GM12865 (cell line): ENCODE results near the gene HTR3B.

Source experiments
- DNase-seq: peaks from one replicate; pipeline ENCODE4 v3.0.0; 2010; ENCODE audit warnings: low read depth
- H3K4me3 ChIP-seq: 2 replicates; pipeline ENCODE4 v1.5.1; 2011; ENCODE audit warnings: mild to moderate bottlenecking, low read depth, low read length, control low read depth
- TF ChIP-seq, protein P1 (sequence below): IDR thresholded peaks from 2 replicates; pipeline ENCODE4 v1.5.1; 2011; ENCODE audit warnings: low read length, control low read depth, low read depth, inconsistent platforms; ENCODE audit not compliant: insufficient read depth; ENCODE audit errors: missing control alignments

Gene HTR3B

DNA sequence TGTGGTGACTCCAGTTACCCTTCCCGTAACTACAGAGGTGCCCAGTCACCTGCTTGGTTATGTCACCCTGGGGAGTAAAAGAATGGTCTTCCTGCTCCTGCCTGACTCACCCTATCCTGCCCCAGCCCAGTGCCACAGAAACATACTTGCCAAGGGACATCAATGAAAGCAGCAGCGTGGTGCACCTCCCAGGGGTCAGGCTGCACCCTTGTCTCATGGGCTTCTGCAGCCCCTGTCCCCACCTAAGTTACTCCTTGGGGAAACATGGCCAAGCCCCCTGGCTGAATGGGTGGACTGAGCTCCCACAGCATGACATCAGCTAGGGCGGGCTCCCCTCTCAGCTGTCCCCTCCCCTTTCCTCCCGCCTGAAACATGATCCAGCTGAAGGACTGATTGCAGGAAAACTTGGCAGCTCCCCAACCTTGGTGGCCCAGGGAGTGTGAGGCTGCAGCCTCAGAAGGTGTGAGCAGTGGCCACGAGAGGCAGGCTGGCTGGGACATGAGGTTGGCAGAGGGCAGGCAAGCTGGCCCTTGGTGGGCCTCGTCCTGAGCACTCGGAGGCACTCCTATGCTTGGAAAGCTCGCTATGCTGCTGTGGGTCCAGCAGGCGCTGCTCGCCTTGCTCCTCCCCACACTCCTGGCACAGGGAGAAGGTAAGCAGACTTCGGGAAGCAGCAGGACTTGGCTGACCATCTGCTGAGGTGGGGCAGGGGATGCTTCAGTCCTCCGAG is 70.3 kb downstream of the HTR3B start, which contains the start of gene HTR3A:
TSS of gene HTR3A (plus strand) at position 368 of the 730 bp plus-strand sequence. CDS start at position 586, 218 bp downstream.
- H3K4me3 ChIP-seq = no peak within 1 kb of the TSS
- TF ChIP-seq, protein P1, sequence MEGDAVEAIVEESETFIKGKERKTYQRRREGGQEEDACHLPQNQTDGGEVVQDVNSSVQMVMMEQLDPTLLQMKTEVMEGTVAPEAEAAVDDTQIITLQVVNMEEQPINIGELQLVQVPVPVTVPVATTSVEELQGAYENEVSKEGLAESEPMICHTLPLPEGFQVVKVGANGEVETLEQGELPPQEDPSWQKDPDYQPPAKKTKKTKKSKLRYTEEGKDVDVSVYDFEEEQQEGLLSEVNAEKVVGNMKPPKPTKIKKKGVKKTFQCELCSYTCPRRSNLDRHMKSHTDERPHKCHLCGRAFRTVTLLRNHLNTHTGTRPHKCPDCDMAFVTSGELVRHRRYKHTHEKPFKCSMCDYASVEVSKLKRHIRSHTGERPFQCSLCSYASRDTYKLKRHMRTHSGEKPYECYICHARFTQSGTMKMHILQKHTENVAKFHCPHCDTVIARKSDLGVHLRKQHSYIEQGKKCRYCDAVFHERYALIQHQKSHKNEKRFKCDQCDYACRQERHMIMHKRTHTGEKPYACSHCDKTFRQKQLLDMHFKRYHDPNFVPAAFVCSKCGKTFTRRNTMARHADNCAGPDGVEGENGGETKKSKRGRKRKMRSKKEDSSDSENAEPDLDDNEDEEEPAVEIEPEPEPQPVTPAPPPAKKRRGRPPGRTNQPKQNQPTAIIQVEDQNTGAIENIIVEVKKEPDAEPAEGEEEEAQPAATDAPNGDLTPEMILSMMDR = no peak
- no peak for DNase-seq

- no peak for DNase-seq
- TF ChIP-seq, protein P1 = no peak
- H3K4me3 ChIP-seq = no peak overlapping the region
These were observed 72.5 kb downstream of the HTR3B start for GRCh38 chr11:113977071-113977490.

DNA sequence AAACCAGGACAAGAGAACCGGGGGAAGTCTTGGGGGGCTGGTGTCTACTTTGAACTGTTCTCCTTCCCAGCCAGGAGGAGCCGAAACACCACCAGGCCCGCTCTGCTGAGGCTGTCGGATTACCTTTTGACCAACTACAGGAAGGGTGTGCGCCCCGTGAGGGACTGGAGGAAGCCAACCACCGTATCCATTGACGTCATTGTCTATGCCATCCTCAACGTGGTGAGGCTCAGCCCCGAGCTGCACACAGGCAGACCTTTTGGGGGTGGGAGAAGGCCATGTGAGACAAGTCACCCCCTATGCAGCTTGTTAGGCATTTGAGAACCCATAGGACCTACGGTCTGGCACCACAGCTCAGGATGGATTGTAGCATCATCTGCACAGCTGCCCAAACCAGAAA is 73.1 kb downstream of the HTR3B start:
- no peak overlapping the region for H3K4me3 ChIP-seq
- no peak for DNase-seq

DNA sequence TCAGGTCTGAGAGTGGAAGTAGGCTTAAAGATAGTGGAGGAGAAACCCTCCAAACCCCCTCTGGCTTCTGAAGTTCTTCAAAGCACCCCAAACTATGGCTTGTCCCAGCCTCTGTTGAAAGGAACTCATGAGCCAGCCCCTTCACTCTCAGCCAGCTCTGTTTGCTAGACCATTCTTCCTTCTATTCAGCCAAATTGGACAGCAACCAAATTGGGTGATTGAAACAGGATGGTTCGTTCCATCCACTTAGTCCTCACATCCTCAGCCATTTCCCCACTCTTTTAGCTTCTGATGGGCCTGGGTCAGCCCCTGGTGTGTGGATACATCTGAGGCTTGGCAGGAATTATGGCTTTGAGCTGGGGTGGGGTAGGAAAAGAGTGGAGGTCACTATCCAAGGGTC is 74.8 kb downstream of the HTR3B start:
- no peak for DNase-seq
- TF ChIP-seq, protein P1 = no peak
- H3K4me3 ChIP-seq = no peak overlapping the region

More for the DNA sequence above, 73.1 kb downstream of the HTR3B start:
- TF ChIP-seq, protein P1 = no peak

DNA sequence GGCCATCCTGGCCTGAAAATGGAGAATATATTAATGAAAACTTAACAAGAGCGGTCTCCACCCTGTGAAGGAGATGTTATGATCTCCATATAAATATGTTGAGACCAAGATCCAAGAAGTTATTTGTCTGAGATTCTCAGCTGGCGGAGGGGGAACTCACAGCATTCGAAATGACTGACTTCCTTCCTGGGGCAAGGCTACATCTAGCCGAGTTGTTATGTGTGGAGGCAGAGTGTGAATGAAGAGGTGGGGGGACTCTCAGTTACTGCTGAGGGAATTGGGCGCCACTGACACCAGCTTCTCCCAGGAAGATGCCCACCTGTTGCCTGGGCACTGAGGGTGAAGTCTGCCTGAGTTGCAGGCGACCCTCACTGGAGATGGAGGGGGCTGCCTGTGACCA is 76.2 kb downstream of the HTR3B start:
- no peak overlapping the region for H3K4me3 ChIP-seq
- no peak for DNase-seq
- TF ChIP-seq, protein P1 = no peak

DNA sequence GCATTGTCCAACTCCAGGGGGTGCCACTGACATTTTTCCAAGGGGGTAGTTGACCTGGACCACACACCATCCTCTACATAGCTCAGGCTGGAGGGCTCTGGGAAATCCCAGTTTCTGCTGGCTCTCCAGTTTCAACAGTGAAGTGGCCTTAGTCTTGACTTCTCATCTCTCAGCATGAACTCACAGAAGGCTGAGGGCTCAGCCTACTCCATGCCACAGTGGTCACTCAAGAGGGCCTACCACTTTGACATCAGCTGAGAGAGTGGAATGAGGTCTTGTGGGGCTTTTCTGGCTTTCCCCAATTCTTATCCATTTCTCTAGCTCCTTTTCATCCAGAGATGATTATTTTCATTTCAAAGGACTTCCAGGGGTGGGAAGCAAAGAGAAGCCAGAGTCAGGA is 77.7 kb downstream of the HTR3B start:
- no peak for DNase-seq
- no peak overlapping the region for H3K4me3 ChIP-seq
- TF ChIP-seq, protein P1 = no peak

GRCh38 chr11:113984781-113985180 is 80.2 kb downstream of the HTR3B start:
- TF ChIP-seq, protein P1 = no peak
- H3K4me3 ChIP-seq = no peak overlapping the region
- DNase-seq = no peak
